ENCODE results near the gene SNTB2.
A peak's percentile ranks its signal among the peaks of the same experiment; 100 is the strongest.
"Not testable (repeated sequence)": the region's sequence is repeated elsewhere in the genome, so short reads cannot be mapped to it uniquely, and the experiment has no call there.

SNTB2 gene

DNA sequence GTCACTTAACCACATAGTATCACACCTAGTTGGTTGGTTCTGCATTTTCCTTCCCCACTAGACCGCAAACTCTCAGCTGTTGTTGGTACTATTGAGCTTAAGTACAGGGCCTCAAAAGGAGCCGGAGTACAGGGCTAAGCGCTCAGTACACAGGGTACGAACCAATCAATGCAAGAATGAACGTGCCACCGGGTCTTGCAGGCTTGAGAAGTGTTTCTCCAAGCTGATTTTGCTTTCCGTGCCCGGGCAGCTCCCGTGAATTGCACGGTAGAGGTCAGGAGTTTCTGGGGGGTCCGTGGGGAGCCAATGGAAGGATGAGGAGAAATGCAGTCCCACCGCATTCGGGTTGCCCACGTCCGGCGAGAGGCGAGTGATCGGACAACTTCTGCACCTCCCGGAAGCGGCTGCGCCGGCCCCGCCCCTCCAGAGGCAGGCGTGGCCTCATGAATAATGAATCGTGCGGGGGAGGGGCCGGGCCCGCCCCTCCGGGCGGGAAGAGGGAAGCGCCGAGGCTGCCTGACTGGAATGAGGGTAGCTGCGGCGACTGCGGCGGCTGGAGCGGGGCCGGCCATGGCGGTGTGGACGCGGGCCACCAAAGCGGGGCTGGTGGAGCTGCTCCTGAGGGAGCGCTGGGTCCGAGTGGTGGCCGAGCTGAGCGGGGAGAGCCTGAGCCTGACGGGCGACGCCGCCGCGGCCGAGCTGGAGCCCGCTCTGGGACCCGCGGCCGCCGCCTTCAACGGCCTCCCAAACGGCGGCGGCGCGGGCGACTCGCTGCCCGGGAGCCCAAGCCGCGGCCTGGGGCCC, at the start of gene SNTB2:
SNTB2 (plus strand) TSS at position 523 of the 804 bp plus-strand sequence; CDS start at position 526, 3 bp downstream.
- DNase-seq, result peak; percentile 59

DNA sequence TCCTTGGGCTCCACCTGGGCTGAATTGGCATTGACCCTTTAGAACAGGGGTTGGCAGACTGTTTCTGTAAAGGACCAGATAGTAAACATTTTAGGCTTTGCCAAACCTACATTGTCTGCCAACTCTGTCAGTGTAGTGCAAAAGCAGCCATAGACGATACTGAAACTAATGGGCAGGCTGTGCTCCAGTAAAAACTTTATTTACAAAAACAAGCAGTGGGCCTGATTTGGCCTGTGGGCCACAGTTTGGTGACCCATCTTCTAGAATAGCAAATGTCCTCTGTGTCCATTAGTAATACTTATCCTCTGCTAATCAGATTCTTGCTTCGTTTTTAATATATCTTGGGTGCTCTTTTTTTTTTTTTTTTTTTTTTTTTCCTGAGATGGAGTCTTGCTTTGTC, 48.4 kb upstream of the SNTB2 start:
- DNase-seq, result no peak

DNA sequence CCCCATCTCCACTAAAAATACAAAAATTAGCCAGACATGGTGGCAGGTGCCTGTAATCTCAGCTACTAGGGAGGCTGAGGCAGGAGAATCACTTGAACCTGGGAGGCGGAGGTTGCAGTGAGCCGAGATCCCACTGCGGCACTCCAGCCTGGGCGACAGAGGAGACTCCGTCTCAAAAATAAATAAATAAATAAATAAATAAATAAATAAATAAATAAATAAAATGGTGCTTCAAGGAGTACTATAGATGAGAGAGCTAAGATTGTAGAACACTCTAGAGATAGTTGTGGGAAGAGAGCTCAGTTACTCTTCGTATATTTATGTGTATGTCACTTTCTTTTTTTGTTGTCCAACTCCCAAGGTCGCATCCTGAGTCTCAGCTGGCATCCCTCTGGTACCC, 47.5 kb upstream of the SNTB2 start:
- not testable (repeated sequence) for DNase-seq

DNA sequence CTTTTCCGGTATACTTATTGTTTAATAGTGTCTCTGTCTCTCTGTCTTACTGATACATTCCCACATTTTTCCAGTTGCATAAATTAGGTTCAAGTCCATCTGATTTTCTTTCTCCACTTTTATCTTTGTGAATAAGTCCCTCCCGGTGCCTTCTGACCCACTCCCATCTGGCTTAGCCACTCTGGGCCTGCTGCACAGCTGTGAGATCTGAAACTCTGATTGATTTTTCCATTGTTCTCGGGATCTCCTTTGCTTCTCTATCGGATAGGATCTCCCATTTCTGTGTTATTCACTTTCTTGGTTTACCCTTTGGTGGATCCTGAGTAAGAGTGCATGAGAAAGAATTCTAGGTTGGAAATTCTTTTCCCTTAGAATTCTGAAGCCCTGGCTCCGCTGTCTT, 46.0 kb upstream of the SNTB2 start:
- no peak for DNase-seq

DNA sequence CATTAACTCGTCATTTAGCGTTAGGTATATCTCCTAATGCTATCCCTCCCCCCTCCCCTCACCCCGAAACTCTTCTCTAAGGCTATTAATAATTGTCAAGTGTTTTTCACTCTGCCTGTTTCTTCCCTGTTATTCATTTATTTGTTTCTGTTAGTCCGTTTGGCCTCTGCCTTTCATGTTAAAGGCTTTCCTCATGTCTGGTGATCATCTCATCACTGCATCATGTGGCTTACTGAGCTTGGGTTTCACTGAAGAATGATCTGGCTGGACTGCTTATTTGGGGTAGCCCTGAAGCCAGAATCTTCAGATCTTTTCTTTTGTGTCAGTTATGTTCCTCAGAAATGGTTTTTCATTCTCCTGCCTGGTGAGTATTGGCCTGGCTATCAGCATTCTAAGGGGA, 45.0 kb upstream of the SNTB2 start:
- no peak for DNase-seq

DNA sequence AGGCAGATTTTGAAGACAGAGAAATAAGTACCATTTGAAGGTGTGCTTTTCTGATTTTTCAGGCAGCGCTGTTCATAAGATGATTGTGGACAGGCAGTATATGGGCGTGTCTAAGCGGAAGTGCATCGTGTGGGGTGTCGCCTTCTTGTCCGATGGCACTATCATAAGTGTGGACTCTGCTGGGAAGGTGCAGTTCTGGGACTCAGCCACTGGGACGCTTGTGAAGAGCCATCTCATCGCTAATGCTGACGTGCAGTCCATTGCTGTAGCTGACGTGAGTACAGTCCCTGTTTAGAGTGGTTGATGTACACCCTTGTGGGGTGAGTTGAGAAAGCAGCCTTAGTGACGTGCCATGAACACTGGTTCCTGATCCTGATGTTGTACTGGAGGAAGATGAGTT, 43.8 kb upstream of the SNTB2 start:
- no peak for DNase-seq

DNA sequence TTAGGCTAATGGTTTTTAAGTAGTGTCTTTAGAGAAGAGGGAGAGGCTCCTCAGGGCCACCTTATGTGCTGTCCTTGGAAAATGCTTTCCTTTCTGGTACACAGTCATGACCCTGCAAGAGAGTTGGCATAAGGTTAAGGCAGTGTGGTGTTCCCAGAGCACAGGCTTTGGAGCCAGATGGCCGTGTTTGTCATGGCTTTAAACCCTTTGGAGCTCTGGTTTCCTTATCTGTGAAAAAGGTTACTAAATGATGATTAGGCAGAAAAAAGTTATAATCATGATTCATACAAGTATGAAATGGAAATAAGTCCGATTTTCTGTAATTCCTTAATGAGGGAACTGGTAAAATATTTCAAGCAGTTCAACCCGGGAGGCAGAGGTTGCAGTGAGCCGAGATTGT, 41.3 kb upstream of the SNTB2 start:
- DNase-seq, result no peak

DNA sequence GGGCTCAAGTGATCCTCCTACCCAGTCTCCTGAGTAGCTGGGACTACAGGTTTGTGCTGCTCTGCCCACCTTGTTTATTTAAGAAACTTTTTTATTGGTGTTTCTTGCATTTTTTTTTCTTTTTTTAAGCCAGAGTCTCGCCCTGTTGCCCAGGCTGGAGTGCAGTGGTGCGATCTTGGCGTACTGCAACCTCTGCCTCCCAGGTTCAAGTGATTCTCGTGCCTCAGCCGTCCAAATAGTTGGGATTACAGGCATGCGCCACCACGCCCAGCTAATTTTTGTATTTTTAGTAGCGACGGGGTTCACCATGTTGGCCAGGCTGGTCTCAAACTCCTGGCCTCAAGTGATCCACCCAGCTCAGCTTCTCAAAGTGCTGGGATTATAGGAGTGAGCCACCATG, 37.3 kb upstream of the SNTB2 start:
- DNase-seq, result not testable (repeated sequence)

DNA sequence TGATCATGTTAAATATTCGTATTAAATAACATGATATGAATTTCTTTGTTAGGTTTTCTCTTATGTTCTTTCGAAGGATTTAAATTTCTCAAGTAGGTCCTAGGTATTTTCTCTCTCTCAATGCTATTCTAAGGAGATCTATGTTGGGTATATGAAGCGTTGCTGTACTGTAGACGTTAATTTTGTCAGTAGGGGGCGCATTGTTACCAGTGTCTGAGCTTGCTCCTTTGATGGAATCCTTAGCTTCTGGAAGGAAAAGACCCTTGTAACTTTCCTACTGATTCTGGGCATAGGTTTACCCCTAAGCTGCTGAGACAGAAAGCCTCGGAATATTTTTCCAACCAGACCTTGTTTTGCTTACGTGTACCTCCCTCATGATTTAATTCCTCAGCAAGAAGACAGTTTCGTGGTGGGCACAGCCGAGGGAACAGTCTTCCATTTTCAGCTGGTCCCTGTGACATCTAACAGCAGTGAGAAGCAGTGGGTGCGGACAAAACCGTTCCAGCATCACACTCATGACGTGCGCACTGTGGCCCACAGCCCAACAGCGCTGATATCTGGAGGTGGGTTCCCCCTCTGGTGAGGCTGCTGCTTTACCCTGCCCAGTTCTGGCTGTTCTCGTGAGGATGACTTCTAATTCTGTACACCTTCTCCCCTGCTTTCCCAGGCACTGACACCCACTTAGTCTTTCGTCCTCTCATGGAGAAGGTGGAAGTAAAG, 36.7 kb upstream of the SNTB2 start:
- DNase-seq, result no peak

DNA sequence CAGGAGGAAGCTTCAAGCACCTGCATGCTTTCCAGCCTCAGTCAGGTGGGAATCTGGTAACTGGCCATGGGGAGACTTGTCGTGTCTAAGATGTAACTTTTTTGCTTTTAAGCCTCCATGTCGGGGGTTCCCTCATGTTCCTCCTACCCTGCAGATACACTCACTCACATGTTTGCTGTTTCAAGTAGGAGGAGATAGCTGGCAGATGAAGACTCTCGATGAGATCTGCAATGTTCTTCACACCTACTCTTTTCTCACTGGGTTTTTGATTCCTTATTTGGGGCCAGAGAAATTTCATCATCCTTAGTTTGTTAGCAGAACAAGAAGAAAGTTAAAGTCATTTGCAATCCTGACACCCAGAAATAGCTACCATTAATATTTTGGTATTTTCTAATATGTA, 29.8 kb upstream of the SNTB2 start:
- DNase-seq, result no peak

DNA sequence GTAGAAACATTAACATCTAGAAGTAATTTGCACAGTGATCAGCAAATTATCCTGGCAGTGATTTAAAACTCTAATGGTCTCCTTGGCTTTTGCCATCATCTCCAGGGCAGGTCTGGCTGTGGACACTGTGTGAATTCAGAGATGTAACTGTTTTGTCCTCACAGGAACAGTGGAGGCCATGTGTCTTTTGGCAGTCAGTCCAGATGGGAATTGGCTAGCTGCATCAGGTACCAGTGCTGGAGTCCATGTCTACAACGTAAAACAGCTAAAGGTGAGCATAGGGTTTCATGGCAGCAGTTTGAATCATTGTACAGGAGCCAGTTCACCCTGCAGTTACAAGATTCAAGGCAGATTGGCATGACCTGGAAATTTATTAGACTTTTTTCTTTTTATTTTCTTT, 26.8 kb upstream of the SNTB2 start:
- DNase-seq, result no peak

DNA sequence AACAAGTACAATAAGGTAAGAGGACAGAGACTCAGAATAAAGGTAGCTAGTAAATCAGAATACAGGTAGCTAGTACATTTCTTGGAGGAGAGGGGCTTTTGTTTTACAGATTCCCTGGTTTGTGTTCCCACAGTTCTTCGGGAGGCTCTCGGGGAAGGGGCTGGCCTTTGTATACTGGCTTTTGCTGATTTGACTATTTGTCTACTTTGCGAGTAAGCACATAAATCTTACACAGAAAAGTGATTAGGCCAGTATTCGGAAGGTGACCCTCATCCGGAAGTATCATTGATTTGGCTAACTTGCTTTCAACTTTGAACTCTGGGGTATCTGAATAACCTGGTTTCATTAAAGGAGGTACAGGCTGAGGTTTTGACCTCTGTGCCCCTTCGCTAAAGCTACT, 21.4 kb upstream of the SNTB2 start:
- no peak for DNase-seq

DNA sequence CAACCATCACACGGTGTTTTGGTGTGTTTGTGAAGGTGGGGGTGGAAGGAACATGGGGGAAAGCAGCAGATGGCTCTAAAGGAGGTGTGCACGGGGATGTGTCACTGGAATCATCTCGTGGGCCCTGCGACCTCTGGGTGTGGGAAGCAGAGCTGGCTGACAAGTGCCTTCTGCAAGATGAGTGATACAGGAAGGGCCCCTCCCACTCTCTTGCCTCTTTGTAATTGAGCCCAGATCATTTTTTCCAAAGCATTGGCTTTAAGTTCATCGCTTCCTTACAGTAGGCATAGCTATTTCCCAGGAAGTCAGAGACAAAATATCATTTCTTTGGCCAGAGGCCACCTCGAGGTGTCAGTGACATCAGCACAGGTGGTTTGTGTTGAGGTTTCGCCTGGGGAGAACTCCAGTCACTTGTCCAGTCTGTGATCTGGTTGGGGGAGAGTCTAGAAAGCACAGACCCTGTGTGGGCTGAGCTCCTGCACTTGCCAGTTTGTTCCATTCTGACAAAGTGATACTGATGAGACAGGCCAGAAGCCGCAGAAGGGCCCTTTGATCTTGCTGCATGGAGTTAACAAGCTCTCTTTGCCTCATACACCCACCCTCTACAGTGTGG, 20.6 kb upstream of the SNTB2 start:
- no peak for DNase-seq

DNA sequence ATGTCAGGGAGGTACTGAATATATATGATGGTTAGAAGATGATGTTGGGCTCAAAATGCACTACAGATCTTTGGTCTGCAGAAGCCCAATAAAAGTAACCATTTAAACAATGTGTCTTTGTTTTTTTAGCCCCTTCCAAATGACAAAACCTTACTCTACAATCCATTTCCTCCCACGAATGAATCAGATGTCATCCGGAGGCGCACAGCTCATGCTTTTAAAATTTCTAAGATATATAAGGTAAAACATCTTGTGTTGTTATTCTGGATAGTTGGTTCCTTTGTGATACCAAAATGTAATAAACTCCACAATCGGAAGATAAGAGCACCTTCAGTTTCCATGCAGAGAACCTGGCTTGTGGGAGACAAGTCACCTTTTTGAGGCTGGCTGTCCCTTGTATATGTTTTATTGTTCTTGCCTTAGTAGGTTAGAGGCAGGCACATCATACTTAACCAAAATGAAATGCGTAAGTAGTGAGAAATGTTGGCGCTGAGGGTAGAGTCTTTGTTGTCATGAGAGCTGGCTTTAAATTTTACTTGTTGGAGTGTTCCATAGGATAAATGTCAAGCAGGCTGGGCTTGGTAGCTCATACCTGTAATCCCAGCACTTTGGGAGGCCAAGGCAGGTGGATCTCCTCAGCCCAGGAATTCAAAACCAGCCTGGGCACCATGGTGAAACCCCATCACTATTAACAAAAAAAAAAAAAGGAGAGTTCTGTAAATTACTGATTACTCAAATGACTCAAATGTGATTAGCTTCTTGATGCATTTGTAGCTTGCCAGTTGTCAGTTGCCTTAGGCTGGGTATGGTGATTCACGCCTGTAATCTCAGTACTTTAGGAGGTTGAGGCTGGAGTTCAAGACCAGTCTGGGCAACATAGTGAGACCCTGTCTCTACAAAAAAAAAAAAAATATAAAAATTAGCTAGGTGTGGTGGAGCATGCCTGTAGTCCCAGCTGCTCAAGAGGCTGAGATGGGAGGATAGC, 19.7 kb upstream of the SNTB2 start:
- no peak for DNase-seq

DNA sequence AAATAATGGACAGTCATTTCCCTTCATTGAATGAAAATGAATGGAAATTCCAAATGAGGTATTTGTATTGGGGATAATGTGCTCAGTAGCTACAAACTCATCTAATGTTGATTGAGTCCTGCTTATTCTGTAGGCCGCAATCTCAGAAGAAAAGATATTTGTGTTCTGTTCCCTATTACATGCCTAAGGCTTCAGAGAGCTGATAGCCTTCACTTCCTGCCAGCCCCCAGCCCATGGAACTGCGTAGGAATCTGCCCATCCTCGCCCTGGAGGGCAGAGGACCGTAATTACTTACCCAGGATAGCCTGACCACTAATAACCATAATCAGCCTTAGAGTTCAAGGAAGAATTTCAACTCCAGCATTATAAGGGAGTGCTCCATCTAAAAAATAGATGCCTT, 17.9 kb upstream of the SNTB2 start:
- DNase-seq, result no peak

DNA sequence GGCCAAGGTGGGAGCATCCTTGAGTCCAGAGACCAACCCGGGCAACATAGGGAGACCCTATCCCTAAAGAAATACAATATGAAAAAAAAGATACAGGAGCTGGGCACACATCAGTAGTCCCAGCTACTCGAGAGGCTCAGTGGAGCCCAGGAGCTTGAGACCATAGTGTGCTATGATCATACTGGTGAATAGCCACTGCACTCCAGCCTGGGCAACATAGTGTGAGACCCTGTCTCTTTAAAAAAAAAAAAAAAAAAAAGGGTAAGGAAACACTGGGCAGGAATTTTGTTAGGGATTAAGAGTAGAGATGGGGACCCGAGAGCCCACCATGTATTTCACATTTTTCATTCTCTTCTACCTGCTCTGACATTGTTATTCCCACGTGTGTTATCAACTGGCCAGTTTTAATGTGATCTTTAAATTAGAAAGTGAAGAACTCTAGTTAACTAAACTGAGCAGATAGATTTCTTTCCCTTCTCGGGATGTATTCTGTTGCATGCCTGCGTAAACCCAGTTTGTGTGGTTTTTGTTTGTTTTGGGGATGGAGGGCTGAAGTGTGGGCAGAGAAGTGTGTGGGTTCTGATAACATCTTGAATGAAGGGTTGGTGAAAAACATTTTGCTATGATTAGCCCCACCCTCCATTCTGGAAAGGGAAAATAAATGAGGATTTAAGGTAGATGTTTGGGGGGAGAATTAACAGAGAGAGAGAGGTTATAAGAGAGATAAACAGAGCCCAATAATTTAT, 17.2 kb upstream of the SNTB2 start:
- no peak for DNase-seq

DNA sequence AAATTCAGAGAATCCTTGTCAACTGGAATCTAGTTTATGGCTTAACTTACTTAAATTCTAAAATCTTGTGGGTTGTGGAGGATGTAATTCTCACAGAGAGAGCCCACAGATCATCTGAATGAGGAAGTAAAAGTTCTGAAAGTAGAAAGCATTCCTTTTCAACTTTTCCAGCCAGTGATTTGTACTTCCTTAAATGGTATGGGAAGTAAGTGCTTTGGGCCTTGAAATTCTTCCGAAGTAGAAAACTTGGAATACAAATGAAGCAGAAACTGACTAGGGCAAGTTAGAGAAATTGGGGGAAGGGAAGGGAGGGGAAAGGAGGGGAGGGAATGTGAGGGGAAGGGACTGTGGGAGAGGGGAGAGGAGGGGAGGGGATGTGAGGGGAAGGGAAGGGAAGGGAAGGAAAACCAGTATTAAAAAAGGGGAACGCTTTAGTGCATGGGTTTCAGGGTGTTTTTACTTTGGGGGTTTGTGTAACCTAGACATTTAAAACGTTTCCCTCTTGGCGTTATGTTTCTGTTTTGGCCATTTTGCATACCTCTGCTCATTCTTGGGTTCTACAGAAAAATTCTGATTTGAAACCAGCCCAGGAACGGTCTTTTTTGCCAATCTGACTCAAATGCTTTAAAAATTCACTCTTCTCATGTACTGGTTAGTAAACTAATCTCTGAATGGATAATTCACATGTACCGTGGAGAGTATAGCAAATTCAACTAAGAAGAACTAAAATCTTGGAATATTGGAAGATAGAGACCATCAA, 15.5 kb upstream of the SNTB2 start:
- no peak for DNase-seq

DNA sequence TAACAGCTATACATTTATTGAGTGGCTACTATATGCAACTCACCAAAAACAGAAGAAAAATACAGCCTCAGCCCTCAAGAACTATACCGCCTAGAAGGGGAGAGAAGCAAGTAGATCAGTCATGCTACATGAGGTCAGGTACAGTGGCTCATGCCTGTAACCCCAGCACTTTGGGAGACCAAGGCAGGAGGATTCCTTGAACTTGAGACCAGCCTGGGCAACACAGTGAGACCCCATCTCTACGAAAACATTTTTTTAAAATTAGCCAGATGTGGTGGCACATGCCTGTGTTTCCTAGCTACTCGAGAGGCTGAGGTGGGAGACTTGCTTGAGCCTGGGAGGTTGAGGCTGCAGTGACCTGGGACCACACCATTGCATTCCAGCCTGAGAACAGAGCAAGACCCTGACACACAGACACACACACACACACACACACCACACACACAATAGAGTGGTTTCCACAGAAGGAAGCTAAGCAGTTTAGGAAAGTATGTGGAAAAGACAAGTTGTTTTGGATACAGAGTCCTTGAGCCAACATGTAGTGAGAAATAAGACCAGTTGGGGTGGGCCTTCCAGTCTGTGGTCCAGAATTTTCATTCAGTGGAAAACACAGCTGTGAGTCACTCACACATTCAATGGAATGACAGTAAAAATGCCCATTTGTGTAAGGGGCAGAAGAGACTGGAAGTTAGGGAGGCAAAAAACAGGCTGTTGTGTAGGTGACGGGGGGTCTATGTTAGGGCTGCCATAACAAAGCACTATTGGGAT, 10.7 kb upstream of the SNTB2 start:
- no peak for DNase-seq

DNA sequence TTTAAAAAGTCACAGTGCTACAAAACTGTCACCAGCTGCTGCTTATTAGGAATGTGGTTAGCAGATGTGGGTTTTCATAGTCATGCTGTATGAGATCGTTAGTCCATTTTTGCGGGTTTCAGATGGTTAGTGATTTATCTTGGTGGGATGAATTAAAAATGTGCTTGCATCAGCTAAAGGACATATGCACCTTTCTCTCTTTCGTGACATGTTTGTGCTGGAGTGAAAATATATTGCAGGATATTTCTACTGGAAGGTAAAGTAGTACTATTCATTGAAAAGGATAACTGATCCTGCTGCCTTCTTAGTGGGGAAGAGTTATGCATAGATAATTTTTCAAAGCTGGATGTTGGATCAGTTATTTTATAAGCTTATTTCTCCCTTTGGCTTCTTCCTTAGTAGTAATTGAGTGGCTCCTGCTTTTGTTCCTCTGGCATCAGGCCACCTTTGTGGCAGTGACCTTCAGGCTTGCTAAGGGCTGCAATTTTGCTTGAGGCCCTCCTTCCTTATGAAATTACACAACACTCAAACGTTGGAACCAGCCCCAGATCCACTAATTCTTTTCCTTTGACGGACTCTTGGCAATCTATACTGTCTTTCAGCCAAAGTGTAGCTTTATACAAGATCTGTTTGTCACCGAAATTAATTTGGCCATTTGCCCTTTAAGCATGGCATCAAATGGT, 7.5 kb upstream of the SNTB2 start:
- DNase-seq, result no peak

DNA sequence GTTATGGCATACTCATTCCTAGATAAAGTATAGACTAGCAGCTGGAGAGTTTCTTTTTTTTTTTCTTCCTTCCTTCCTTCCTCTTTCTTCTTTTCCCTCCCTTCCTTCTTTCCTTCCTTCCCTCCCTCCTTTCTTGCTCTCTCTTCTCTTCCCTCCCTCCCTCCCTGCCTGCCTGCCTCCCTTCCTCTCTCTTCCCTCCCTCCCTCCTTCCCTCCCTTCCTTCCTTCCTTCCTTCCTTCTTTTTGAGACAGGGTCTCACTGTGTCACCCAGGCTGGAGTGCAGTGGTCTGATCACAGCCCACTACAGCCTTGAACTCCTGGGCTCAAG, 7.0 kb upstream of the SNTB2 start:
- no peak for DNase-seq

Measured in NCI-H510A (cell line).